Measurements from ENCODE around the gene MORN1.

DNA sequence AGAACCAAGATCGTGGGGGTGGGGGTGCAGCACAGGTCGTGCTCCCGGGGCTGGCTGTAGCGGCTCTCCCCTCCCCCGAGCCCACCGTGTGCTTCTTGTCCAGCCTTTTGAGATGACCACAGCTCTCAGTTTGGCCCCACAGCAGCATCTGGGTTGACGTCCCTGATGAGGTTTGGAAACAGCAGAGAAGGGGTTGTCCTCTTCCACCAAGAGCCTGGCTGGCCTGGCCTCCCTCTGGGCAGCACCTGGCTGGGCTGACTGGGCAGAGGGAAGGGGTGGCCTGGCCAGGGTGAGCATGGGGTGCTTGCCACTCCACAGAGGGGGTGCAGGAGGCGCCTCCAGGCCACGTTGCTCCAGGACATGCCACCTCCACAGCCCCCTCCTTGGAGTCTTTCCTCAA is 101.7 kb downstream of the MORN1 start:
- TF ChIP-seq, protein P1, sequence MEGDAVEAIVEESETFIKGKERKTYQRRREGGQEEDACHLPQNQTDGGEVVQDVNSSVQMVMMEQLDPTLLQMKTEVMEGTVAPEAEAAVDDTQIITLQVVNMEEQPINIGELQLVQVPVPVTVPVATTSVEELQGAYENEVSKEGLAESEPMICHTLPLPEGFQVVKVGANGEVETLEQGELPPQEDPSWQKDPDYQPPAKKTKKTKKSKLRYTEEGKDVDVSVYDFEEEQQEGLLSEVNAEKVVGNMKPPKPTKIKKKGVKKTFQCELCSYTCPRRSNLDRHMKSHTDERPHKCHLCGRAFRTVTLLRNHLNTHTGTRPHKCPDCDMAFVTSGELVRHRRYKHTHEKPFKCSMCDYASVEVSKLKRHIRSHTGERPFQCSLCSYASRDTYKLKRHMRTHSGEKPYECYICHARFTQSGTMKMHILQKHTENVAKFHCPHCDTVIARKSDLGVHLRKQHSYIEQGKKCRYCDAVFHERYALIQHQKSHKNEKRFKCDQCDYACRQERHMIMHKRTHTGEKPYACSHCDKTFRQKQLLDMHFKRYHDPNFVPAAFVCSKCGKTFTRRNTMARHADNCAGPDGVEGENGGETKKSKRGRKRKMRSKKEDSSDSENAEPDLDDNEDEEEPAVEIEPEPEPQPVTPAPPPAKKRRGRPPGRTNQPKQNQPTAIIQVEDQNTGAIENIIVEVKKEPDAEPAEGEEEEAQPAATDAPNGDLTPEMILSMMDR (IDR thresholded peaks at IDR 0.05; ENCODE audit: insufficient read depth, low read length): no peak
- TF ChIP-seq SPI1 (IDR thresholded peaks at IDR 0.05; ENCODE audit: borderline replicate concordance, low read depth): no peak

Measured in HL-60 (cell line).